ENCODE results near the gene CDC37L1.

- no peak for TF ChIP-seq BACH1 (tag; IDR thresholded peaks at IDR 0.05)
- no peak for TF ChIP-seq CEBPB (tag; IDR thresholded peaks at IDR 0.05)
- TF ChIP-seq HNRNPL (IDR thresholded peaks at IDR 0.05; ENCODE audit: low read depth, low read length) = no peak
- TF ChIP-seq CTCF (IDR thresholded peaks at IDR 0.05 in 2 of 3, conservative IDR thresholded peaks at IDR 0.05 in 1 of 3; ENCODE audit: insufficient read depth in 2 of 3, low read depth in 1 of 3, low read length in 3 of 3) = no peak
- TF ChIP-seq POLR2A (conservative IDR thresholded peaks at IDR 0.05) = no peak
- no peak for TF ChIP-seq USF2 (CRISPR knock-in tag; IDR thresholded peaks at IDR 0.05)
Observed at GRCh38 chr9:4721736-4722135, 42.4 kb downstream of the CDC37L1 start.
